Heart left ventricle (tissue), 13 donors: ENCODE results near the gene ROPN1.

Experiments
- CTCF ChIP-seq, 12 donors: fragments of 200-600 bp; sonication (generic) in 4 of 12; IDR thresholded peaks; one replicate each; pipeline versions ENCODE4 v1.5.0 to v1.8.0; 2018 to 2022; ENCODE audit warnings: antibody characterized with exemption in 12 of 12, mild to moderate bottlenecking in 5 of 12
- POLR2A ChIP-seq, 2 donors: fragments of 450-650 bp; IDR thresholded peaks; one replicate each; pipeline ENCODE4 v1.6.1; 2017; ENCODE audit warnings: antibody characterized with exemption in 2 of 2, mild to moderate bottlenecking in 2 of 2, moderate library complexity in 2 of 2
- donor health status: ischemic (EF 13 %, LVEDD 7.1; RV severe dilation, severe dysfunction).
- donor health status: DM: no; HTN: yes; CAD: no.
- donor health status: DM: no; HTN: no; CAD: no.
- donor health status: ischemic (EF 25% LVEDD 6.9; RV normal size, moderate dysfunction).
- donor health status: ischemic (EF 25% LVEDD 5.7; RV mildly dilated, moderate dysfunction).
- donor health status: ischemic (EF 35%, LVEDD 5.7; RV mildly dilated, moderate dysfunction).
- donor health status: nonischemic (EF 11% LVEDD 7.7; RV severe dilation, severe dysfunction).
- donor health status: DM: yes; HTN: yes; CAD: no.
- donor health status: PGD.
- donor health status: ischemic (EF 29% LVEDD 5.4; RV normal size, mild dysfunction).
- donor health status: nonischemic (EF 23%, LVEDD 6.1; RV moderate dilation, normal function).

GRCh38 chr3:123920383-123920782 lies 71.5 kb downstream of the ROPN1 start:
- TF ChIP-seq CTCF (IDR thresholded peaks at IDR 0.05), result no peak
- TF ChIP-seq POLR2A (IDR thresholded peaks at IDR 0.05), result no peak
